ENCODE measurements around the gene MLLT3. TPM values are rescaled to one million over a fixed set of nuclear protein-coding genes. Genes with fewer than 3 reads are reported as not detected.

Gene MLLT3
- total RNA-seq, 1 experiment from 2014 or later: 21.6 TPM

DNA sequence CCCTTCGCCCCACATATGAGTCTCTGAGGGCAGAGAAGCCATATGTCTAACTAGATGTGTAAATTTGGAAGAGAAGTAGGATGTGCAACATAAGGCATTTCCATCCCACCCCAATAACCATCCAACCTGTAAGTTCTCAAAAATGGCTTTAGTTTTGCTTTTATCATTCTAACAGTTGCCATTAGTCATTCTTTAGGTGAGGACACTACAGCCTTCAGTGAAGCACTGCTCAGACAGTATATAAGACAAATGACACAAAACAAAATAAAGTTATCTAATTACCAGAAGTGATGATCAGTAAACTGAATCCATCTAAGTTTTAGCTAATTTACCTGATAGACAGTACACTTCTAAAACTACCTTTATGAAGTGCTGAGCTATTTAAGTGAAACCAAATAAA, 23.9 kb downstream of the MLLT3 start:
- CTCF ChIA-PET: no interaction called here
- POLR2A ChIA-PET (ENCODE audit: unreplicated experiment): no interaction called here
- Histone ChIP-seq H3K36me3 (ENCODE audit: low read depth) (no peaks in the 10 kb centered on the region), H3K27me3 (ENCODE audit: insufficient read depth, low read depth) (no peaks in the 10 kb centered on the region), H3K4me1 (replicated peaks; ENCODE audit: insufficient read depth) (no peaks in the 10 kb centered on the region), H3K27ac (no peak overlapping the region), H4K20me1 (ENCODE audit: insufficient read depth) (no peaks in the 10 kb centered on the region), H2AFZ (no peak overlapping the region), H3F3A (ENCODE audit: insufficient read depth, low read depth) (no peaks in the 10 kb centered on the region), H3K9me3 (ENCODE audit: insufficient read depth, low read depth) (no peaks in the 10 kb centered on the region), H3K4me3 (no peak overlapping the region), H3K9me2 (ENCODE audit: insufficient read depth) (no peaks in the 10 kb centered on the region), H3K79me2 (ENCODE audit: low read depth) (no peaks in the 10 kb centered on the region), H3K4me2 (no peak overlapping the region)
- no TSS peak for BruUV-seq (replicated peaks)
- no peak for DNase-seq
- intact Hi-C loops (cut with micrococcal nuclease; ENCODE audit: unreplicated experiment): no loop called here
- TF ChIP-seq, protein P1, sequence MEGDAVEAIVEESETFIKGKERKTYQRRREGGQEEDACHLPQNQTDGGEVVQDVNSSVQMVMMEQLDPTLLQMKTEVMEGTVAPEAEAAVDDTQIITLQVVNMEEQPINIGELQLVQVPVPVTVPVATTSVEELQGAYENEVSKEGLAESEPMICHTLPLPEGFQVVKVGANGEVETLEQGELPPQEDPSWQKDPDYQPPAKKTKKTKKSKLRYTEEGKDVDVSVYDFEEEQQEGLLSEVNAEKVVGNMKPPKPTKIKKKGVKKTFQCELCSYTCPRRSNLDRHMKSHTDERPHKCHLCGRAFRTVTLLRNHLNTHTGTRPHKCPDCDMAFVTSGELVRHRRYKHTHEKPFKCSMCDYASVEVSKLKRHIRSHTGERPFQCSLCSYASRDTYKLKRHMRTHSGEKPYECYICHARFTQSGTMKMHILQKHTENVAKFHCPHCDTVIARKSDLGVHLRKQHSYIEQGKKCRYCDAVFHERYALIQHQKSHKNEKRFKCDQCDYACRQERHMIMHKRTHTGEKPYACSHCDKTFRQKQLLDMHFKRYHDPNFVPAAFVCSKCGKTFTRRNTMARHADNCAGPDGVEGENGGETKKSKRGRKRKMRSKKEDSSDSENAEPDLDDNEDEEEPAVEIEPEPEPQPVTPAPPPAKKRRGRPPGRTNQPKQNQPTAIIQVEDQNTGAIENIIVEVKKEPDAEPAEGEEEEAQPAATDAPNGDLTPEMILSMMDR (conservative IDR thresholded peaks at IDR 0.05): no peak
- no peak for TF ChIP-seq EZH2 (IDR thresholded peaks at IDR 0.05; ENCODE audit: low read depth)

DNA sequence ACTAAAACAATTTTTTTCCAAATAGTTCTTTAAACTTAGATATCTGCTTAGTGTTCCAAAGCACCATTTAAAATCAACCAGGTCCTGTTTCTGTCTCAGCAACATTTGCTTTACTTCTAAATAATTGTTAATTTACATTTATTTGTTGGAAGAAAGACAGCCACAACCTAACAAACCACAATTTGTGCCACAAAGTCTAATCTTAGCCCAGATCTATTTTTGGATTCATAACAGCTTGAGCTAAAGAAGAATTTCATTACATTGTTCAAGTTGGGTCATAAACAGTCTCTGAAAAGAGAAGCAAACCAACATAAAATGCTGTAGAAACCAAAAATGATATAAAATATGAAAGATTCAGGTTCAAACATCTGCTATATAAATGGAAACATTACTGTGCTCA, 24.4 kb downstream of the MLLT3 start:
- no TSS peak for BruUV-seq (replicated peaks)
- no peak for DNase-seq
- Histone ChIP-seq H4K20me1 (ENCODE audit: insufficient read depth) (no peaks in the 10 kb centered on the region), H3K27ac (no peak overlapping the region), H3K9me2 (ENCODE audit: insufficient read depth) (no peaks in the 10 kb centered on the region), H3K79me2 (ENCODE audit: low read depth) (no peaks in the 10 kb centered on the region), H3F3A (ENCODE audit: insufficient read depth, low read depth) (no peaks in the 10 kb centered on the region), H3K27me3 (ENCODE audit: insufficient read depth, low read depth) (no peaks in the 10 kb centered on the region), H3K4me3 (no peak overlapping the region), H3K36me3 (ENCODE audit: low read depth) (no peaks in the 10 kb centered on the region), H3K4me2 (no peak overlapping the region), H2AFZ (no peak overlapping the region), H3K9me3 (ENCODE audit: insufficient read depth, low read depth) (no peaks in the 10 kb centered on the region), H3K4me1 (replicated peaks; ENCODE audit: insufficient read depth) (no peaks in the 10 kb centered on the region)
- intact Hi-C loops (cut with micrococcal nuclease; ENCODE audit: unreplicated experiment): no loop called here
- TF ChIP-seq, protein P1 (conservative IDR thresholded peaks at IDR 0.05): no peak
- no peak for TF ChIP-seq EZH2 (IDR thresholded peaks at IDR 0.05; ENCODE audit: low read depth)
- POLR2A ChIA-PET (ENCODE audit: unreplicated experiment): interaction anchor here (0.5 kb wide), 1 partner anchor 103 kb away, joined by 4 read pairs; no protein-coding TSS in a partner anchor
- CTCF ChIA-PET: interaction anchor here (0.6 kb wide), 1 partner anchor 27 kb away, joined by 4 read pairs; no protein-coding TSS in a partner anchor

DNA sequence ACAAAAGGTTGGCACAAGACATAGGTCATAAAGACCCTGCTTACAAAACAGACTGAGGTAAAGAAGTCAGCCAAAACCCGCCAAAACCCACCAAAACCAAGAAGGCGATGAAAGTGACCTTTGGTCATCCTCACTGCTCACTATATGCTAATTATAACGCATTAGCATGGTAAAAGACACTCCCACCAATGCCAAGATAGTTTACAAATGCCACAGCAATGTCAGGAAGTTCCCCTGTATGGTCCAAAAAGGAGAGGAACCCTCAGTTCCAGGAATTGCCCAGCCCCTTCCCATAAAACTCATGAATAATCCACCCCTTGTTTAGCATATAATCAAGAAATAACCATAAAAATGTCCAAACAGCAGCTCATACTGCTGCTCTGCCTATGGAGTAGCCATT, 27.7 kb downstream of the MLLT3 start:
- ChIA-PET POLR2A (ENCODE audit: unreplicated experiment) (no interaction called here), CTCF (interaction anchor here (0.5 kb wide), 1 partner anchor 19 kb away, joined by 4 read pairs; no protein-coding TSS in a partner anchor)
- DNase-seq: no peak
- H3K4me1 ChIP-seq (replicated peaks; ENCODE audit: insufficient read depth): no peaks in the 10 kb centered on the region
- no peaks in the 10 kb centered on the region for H3K9me3 ChIP-seq (ENCODE audit: insufficient read depth, low read depth)
- H3K27me3 ChIP-seq (ENCODE audit: insufficient read depth, low read depth): no peaks in the 10 kb centered on the region
- H3K27ac ChIP-seq: no peak overlapping the region
- H3K4me2 ChIP-seq: no peak overlapping the region
- H2AFZ ChIP-seq: no peak overlapping the region
- intact Hi-C loops (cut with micrococcal nuclease; ENCODE audit: unreplicated experiment): no loop called here
- no TSS peak for BruUV-seq (replicated peaks)
- no peak overlapping the region for H3K4me3 ChIP-seq
- no peaks in the 10 kb centered on the region for H3F3A ChIP-seq (ENCODE audit: insufficient read depth, low read depth)
- no peaks in the 10 kb centered on the region for H4K20me1 ChIP-seq (ENCODE audit: insufficient read depth)
- no peaks in the 10 kb centered on the region for H3K79me2 ChIP-seq (ENCODE audit: low read depth)
- no peaks in the 10 kb centered on the region for H3K36me3 ChIP-seq (ENCODE audit: low read depth)
- no peak for TF ChIP-seq EZH2 (IDR thresholded peaks at IDR 0.05; ENCODE audit: low read depth)
- TF ChIP-seq, protein P1 (conservative IDR thresholded peaks at IDR 0.05): no peak
- H3K9me2 ChIP-seq (ENCODE audit: insufficient read depth): no peaks in the 10 kb centered on the region
